Stimulated activated effector memory CD8-positive, alpha-beta T cell treated with anti-CD3 and anti-CD28 coated beads, Interleukin-12 subunit alpha, Interleukin-12 subunit beta, amount 100 ng/mL, for 72 hours (primary cell): ENCODE results near the gene GRK2.
"Not testable (repeated sequence)": the region's sequence is repeated elsewhere in the genome, so short reads cannot be mapped to it uniquely, and the experiment has no call there.

Experiments
- ATAC-seq: fragments of 150-1000 bp; cut with Tn5 transposase; 2 replicates; pipeline ENCODE4 v1.10.0; 2021
- DNase-seq, 2 donors: peaks; one replicate each; pipeline ENCODE4 v3.0.0; 2021 to 2022; ENCODE audit warnings: low spot score in 2 of 2
- H3K27ac Mint-ChIP-seq: one replicate; pipeline ENCODE4 v1.8.0; 2022; ENCODE audit warnings: mild to moderate bottlenecking, mixed read lengths
- H3K36me3 Mint-ChIP-seq: one replicate; pipeline ENCODE4 v1.8.0; 2022; ENCODE audit warnings: mild to moderate bottlenecking, mixed read lengths
- H3K4me1 Mint-ChIP-seq: one replicate; pipeline ENCODE4 v1.8.0; 2022; ENCODE audit warnings: mixed read lengths
- H3K4me3 Mint-ChIP-seq: one replicate; pipeline ENCODE4 v1.8.0; 2022; ENCODE audit warnings: mild to moderate bottlenecking, mixed read lengths
- H3K9me3 Mint-ChIP-seq: one replicate; pipeline ENCODE4 v1.8.0; 2022; ENCODE audit warnings: mixed read lengths

The GRK2 gene

GRCh38 chr11:67248653-67249052, 17.6 kb upstream of the GRK2 start:
- peak overlapping the region; percentile 68 for H3K27ac Mint-ChIP-seq
- peaks cover 100% of the 10 kb centered on the region for H3K36me3 Mint-ChIP-seq
- H3K4me3 Mint-ChIP-seq: no peak overlapping the region
- H3K4me1 Mint-ChIP-seq: peaks cover 68% of the 10 kb centered on the region
- H3K9me3 Mint-ChIP-seq: no peaks in the 10 kb centered on the region
- ATAC-seq (no peak), DNase-seq (no peak)

- peaks cover 100% of the 10 kb centered on the region for H3K36me3 Mint-ChIP-seq
- DNase-seq: no peak
- H3K4me1 Mint-ChIP-seq: peaks cover 71% of the 10 kb centered on the region
- H3K9me3 Mint-ChIP-seq: no peaks in the 10 kb centered on the region
- no peak overlapping the region for H3K4me3 Mint-ChIP-seq
- ATAC-seq: no peak
- H3K27ac Mint-ChIP-seq: peak overlapping the region; percentile 68
These were observed 15.9 kb upstream of the GRK2 start for GRCh38 chr11:67250059-67251043.

- H3K4me1 Mint-ChIP-seq: peaks cover 68% of the 10 kb centered on the region
- DNase-seq: no peak
- no peaks in the 10 kb centered on the region for H3K9me3 Mint-ChIP-seq
- no peak for ATAC-seq
- H3K27ac Mint-ChIP-seq: peak overlapping the region; percentile 29
- no peak overlapping the region for H3K4me3 Mint-ChIP-seq
- H3K36me3 Mint-ChIP-seq: peaks cover 100% of the 10 kb centered on the region
These were observed 14.4 kb upstream of the GRK2 start for GRCh38 chr11:67251841-67252240.

GRCh38 chr11:67252831-67253239, 13.4 kb upstream of the GRK2 start:
- peak overlapping the region; percentile 47 for H3K27ac Mint-ChIP-seq
- no peaks in the 10 kb centered on the region for H3K9me3 Mint-ChIP-seq
- peak; percentile 83 for ATAC-seq
- peaks cover 100% of the 10 kb centered on the region for H3K36me3 Mint-ChIP-seq
- peaks cover 68% of the 10 kb centered on the region for H3K4me1 Mint-ChIP-seq
- no peak overlapping the region for H3K4me3 Mint-ChIP-seq
- DNase-seq: no peak

- peak overlapping the region; percentile 61 for H3K27ac Mint-ChIP-seq
- no peak for DNase-seq
- H3K36me3 Mint-ChIP-seq: peaks cover 100% of the 10 kb centered on the region
- no peak overlapping the region for H3K4me3 Mint-ChIP-seq
- H3K9me3 Mint-ChIP-seq: no peaks in the 10 kb centered on the region
- peak; percentile 52 for ATAC-seq
- H3K4me1 Mint-ChIP-seq: peaks cover 74% of the 10 kb centered on the region
These were observed 12.2 kb upstream of the GRK2 start for GRCh38 chr11:67253872-67254624.

GRCh38 chr11:67254798-67255197, 11.5 kb upstream of the GRK2 start:
- Mint-ChIP-seq H3K4me3 (no peak overlapping the region), H3K9me3 (no peaks in the 10 kb centered on the region), H3K27ac (peak overlapping the region; percentile 61), H3K36me3 (peaks cover 100% of the 10 kb centered on the region), H3K4me1 (peaks cover 72% of the 10 kb centered on the region)
- ATAC-seq (no peak), DNase-seq (no peak)

GRCh38 chr11:67255353-67255752, 10.9 kb upstream of the GRK2 start:
- Mint-ChIP-seq H3K4me3 (no peak overlapping the region), H3K36me3 (peaks cover 97% of the 10 kb centered on the region), H3K9me3 (no peaks in the 10 kb centered on the region), H3K27ac (peak overlapping the region; percentile 61), H3K4me1 (peaks cover 68% of the 10 kb centered on the region)
- no peak for DNase-seq
- no peak for ATAC-seq

GRCh38 chr11:67255864-67256263, 10.4 kb upstream of the GRK2 start:
- Mint-ChIP-seq H3K9me3 (no peaks in the 10 kb centered on the region), H3K27ac (peak overlapping the region; percentile 61), H3K36me3 (peaks cover 92% of the 10 kb centered on the region), H3K4me3 (no peak overlapping the region), H3K4me1 (peaks cover 63% of the 10 kb centered on the region)
- DNase-seq (no peak), ATAC-seq (no peak)

- H3K27ac Mint-ChIP-seq: peak overlapping the region; percentile 61
- no peak for DNase-seq
- no peak overlapping the region for H3K4me3 Mint-ChIP-seq
- peaks cover 85% of the 10 kb centered on the region for H3K36me3 Mint-ChIP-seq
- H3K4me1 Mint-ChIP-seq: peaks cover 56% of the 10 kb centered on the region
- H3K9me3 Mint-ChIP-seq: no peaks in the 10 kb centered on the region
- ATAC-seq: no peak
These were observed 9.7 kb upstream of the GRK2 start for GRCh38 chr11:67256477-67257135.

- DNase-seq: no peak
These were observed 5.9 kb upstream of the GRK2 start for GRCh38 chr11:67260406-67260805.

GRCh38 chr11:67260885-67261639, 5.2 kb upstream of the GRK2 start:
- Mint-ChIP-seq H3K4me3 (peak overlapping the region; percentile 61), H3K36me3 (peaks cover 60% of the 10 kb centered on the region), H3K4me1 (peaks cover 54% of the 10 kb centered on the region), H3K27ac (peak overlapping the region; percentile 63)
- peak in 1 of 2 donors; percentile 72 for DNase-seq
- not testable (repeated sequence) for H3K9me3 Mint-ChIP-seq, ATAC-seq

More at GRCh38 chr11:67260406-67260805, 5.9 kb upstream of the GRK2 start:
- Mint-ChIP-seq H3K36me3 (peaks cover 60% of the 10 kb centered on the region), H3K4me1 (peaks cover 54% of the 10 kb centered on the region), H3K27ac (peak overlapping the region; percentile 26), H3K9me3 (no peaks in the 10 kb centered on the region), H3K4me3 (peak overlapping the region; percentile 61)
- no peak for ATAC-seq

GRCh38 chr11:67261640-67261945, 4.7 kb upstream of the GRK2 start:
- ATAC-seq (no peak), DNase-seq (no peak)
- H3K9me3 Mint-ChIP-seq: no peaks in the 10 kb centered on the region
- H3K4me3 Mint-ChIP-seq: peak overlapping the region; percentile 61
- peak overlapping the region; percentile 63 for H3K27ac Mint-ChIP-seq
- H3K36me3 Mint-ChIP-seq: peaks cover 57% of the 10 kb centered on the region
- peaks cover 55% of the 10 kb centered on the region for H3K4me1 Mint-ChIP-seq

GRCh38 chr11:67261946-67262681, 4.2 kb upstream of the GRK2 start:
- no peak for ATAC-seq
- H3K4me1 Mint-ChIP-seq: peaks cover 55% of the 10 kb centered on the region

More at GRCh38 chr11:67261946-67262681, 4.2 kb upstream of the GRK2 start:
- no peak for DNase-seq
- Mint-ChIP-seq H3K9me3 (no peaks in the 10 kb centered on the region), H3K4me3 (peak overlapping the region; percentile 61), H3K27ac (peak overlapping the region; percentile 92), H3K36me3 (peaks cover 55% of the 10 kb centered on the region)
